ENCODE data around the gene TSGA10IP.

GRCh38 chr11:65907878-65908277 lies 37.4 kb upstream of the TSGA10IP start:
- TF ChIP-seq POLR2AphosphoS5 (IDR thresholded peaks at IDR 0.05): no peak
- no peak for TF ChIP-seq CTCF (IDR thresholded peaks at IDR 0.05)
- no peak for TF ChIP-seq POLR2A (IDR thresholded peaks at IDR 0.05)

Measured in breast epithelium (tissue), 3 donors.